Nephron progenitor cell (in vitro differentiated cells): ENCODE data around the gene NT5DC3.
A peak's percentile ranks its signal among the peaks of the same experiment; 100 is the strongest.

ENCODE experiments used
- DNase-seq: peaks from one replicate; pipeline ENCODE4 v3.0.0; 2021
- H3K27ac Mint-ChIP-seq: 2 replicates; pipeline ENCODE4 v1.8.0; 2021; ENCODE audit warnings: mild to moderate bottlenecking, moderate library complexity, mixed read lengths
- H3K27me3 Mint-ChIP-seq: 2 replicates; pipeline ENCODE4 v1.8.0; 2021; ENCODE audit warnings: mild to moderate bottlenecking, low read depth, mixed read lengths; ENCODE audit not compliant: poor library complexity
- H3K36me3 Mint-ChIP-seq: 2 replicates; pipeline ENCODE4 v1.8.0; 2021; ENCODE audit warnings: low read depth, mixed read lengths
- H3K4me1 Mint-ChIP-seq: 2 replicates; pipeline ENCODE4 v1.8.0; 2021; ENCODE audit warnings: mixed read lengths
- H3K4me3 Mint-ChIP-seq: 2 replicates; pipeline ENCODE4 v1.8.0; 2021; ENCODE audit warnings: mild to moderate bottlenecking, moderate library complexity, mixed read lengths
- H3K9me3 Mint-ChIP-seq: 2 replicates; pipeline ENCODE4 v1.8.0; 2021; ENCODE audit warnings: mild to moderate bottlenecking, moderate library complexity, mixed read lengths
- CTCF ChIP-seq: fragments of 200-600 bp; sonication (generic); IDR thresholded peaks from 2 replicates; pipeline ENCODE4 v1.5.0; 2021; ENCODE audit warnings: antibody characterized with exemption

Gene NT5DC3

GRCh38 chr12:103809154-103809553 lies 31.9 kb downstream of the NT5DC3 start:
- H3K4me3 Mint-ChIP-seq, result no peak overlapping the region
- no peak overlapping the region for H3K27ac Mint-ChIP-seq

GRCh38 chr12:103808239-103808880 lies 32.7 kb downstream of the NT5DC3 start:
- peaks cover 6% of the 10 kb centered on the region for H3K27me3 Mint-ChIP-seq
- no peak overlapping the region for H3K27ac Mint-ChIP-seq
- H3K4me1 Mint-ChIP-seq, result peaks cover 18% of the 10 kb centered on the region
- no peak for DNase-seq
- no peak for TF ChIP-seq CTCF
- H3K4me3 Mint-ChIP-seq, result no peak overlapping the region
- peaks cover 38% of the 10 kb centered on the region for H3K36me3 Mint-ChIP-seq
- no peaks in the 10 kb centered on the region for H3K9me3 Mint-ChIP-seq

More at GRCh38 chr12:103809154-103809553, 31.9 kb downstream of the NT5DC3 start:
- H3K27me3 Mint-ChIP-seq, result peaks cover 6% of the 10 kb centered on the region
- H3K9me3 Mint-ChIP-seq, result no peaks in the 10 kb centered on the region
- H3K4me1 Mint-ChIP-seq, result peaks cover 21% of the 10 kb centered on the region
- H3K36me3 Mint-ChIP-seq, result peaks cover 44% of the 10 kb centered on the region
- no peak for TF ChIP-seq CTCF
- no peak for DNase-seq

GRCh38 chr12:103807561-103808238 lies 33.3 kb downstream of the NT5DC3 start:
- DNase-seq, result no peak
- H3K36me3 Mint-ChIP-seq, result peaks cover 40% of the 10 kb centered on the region
- peaks cover 18% of the 10 kb centered on the region for H3K4me1 Mint-ChIP-seq
- H3K4me3 Mint-ChIP-seq, result no peak overlapping the region
- H3K27me3 Mint-ChIP-seq, result peaks cover 6% of the 10 kb centered on the region
- no peak for TF ChIP-seq CTCF
- H3K9me3 Mint-ChIP-seq, result no peaks in the 10 kb centered on the region
- no peak overlapping the region for H3K27ac Mint-ChIP-seq

GRCh38 chr12:103806803-103807202 lies 34.2 kb downstream of the NT5DC3 start:
- Mint-ChIP-seq H3K9me3 (no peaks in the 10 kb centered on the region), H3K36me3 (peaks cover 47% of the 10 kb centered on the region), H3K4me1 (peaks cover 18% of the 10 kb centered on the region), H3K27me3 (peaks cover 6% of the 10 kb centered on the region), H3K27ac (no peak overlapping the region), H3K4me3 (no peak overlapping the region)
- no peak for TF ChIP-seq CTCF
- DNase-seq, result no peak

GRCh38 chr12:103805655-103806360 lies 35.2 kb downstream of the NT5DC3 start:
- no peak for DNase-seq
- TF ChIP-seq CTCF, result no peak
- H3K4me3 Mint-ChIP-seq, result no peak overlapping the region
- H3K36me3 Mint-ChIP-seq, result peaks cover 46% of the 10 kb centered on the region
- H3K9me3 Mint-ChIP-seq, result no peaks in the 10 kb centered on the region
- peaks cover 6% of the 10 kb centered on the region for H3K27me3 Mint-ChIP-seq
- H3K27ac Mint-ChIP-seq, result peak overlapping the region; percentile 9
- peaks cover 18% of the 10 kb centered on the region for H3K4me1 Mint-ChIP-seq
